ENCODE results near the gene DCUN1D2.
"Not testable (repeated sequence)": the region's sequence is repeated elsewhere in the genome, so short reads cannot be mapped to it uniquely, and the experiment has no call there.

The DCUN1D2 gene

DNA sequence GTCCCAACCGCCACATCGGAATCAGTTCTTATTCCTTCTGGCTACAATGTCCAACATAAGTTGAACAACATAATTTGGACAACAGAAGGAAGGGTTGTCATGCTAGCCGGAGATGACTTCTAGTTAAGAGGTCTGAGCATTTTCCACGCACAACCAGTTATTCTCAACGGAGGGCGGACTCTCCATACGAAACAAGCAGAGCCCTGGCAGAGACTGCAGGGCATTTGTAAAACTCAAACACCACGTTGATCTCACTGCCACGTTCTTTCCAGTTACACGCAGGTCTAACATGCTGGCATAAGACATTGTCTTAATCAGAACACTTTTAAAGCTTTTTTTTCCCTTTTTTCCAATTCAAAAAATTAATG lies 38.3 kb upstream of the DCUN1D2 start:
- FAIRE-seq (no peak), DNase-seq (ENCODE audit: insufficient read length, low spot score) (no peak)
- no peak for TF ChIP-seq CTCF (IDR thresholded peaks at IDR 0.05; ENCODE audit: insufficient read depth, missing control alignments)

DNA sequence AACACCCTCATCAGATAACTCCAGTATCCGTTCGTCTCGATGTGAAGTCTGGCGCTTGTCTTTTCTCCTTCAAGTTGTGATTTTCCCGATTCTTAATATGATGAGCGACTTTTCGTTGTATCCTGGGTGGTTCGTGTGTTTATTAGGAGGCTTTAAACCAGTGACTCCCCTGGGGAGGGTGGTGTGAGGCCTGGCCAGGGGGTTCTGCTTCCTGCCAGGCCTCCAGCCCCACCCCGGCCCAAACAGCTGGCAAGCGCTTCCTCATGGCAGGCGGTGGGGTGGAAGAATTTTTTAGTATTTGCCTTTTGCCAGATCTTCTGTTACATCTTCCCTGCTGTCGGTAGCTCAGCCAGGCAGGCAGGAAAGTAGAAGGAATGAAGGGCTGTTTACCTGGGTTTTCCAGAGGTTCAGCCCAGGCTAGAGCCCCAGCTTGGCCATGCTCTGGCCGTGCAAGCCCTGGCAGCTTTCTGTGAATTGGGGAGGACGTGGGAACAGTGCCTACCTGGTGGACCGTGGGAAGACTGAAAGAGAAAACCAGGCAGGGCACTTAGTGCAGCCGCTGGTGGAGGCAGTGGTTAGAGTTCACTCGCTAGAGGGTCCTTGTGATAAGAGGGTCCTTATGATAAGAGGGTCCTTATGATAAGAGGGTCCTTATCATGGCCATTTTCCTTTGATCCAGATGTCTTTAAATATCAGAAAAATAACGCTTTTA lies 37.7 kb upstream of the DCUN1D2 start:
- FAIRE-seq (no peak), DNase-seq (ENCODE audit: insufficient read length, low spot score) (no peak)
- TF ChIP-seq CTCF (IDR thresholded peaks at IDR 0.05; ENCODE audit: insufficient read depth, missing control alignments) = no peak

- DNase-seq (ENCODE audit: insufficient read length, low spot score) = no peak
- no peak for FAIRE-seq
- no peak for TF ChIP-seq CTCF (IDR thresholded peaks at IDR 0.05; ENCODE audit: insufficient read depth, missing control alignments)
Observed at GRCh38 chr13:113527272-113527958, 36.9 kb upstream of the DCUN1D2 start.

GRCh38 chr13:113526466-113527220 lies 36.1 kb upstream of the DCUN1D2 start:
- DNase-seq (ENCODE audit: insufficient read length, low spot score) = no peak
- FAIRE-seq = no peak
- no peak for TF ChIP-seq CTCF (IDR thresholded peaks at IDR 0.05; ENCODE audit: insufficient read depth, missing control alignments)

DNA sequence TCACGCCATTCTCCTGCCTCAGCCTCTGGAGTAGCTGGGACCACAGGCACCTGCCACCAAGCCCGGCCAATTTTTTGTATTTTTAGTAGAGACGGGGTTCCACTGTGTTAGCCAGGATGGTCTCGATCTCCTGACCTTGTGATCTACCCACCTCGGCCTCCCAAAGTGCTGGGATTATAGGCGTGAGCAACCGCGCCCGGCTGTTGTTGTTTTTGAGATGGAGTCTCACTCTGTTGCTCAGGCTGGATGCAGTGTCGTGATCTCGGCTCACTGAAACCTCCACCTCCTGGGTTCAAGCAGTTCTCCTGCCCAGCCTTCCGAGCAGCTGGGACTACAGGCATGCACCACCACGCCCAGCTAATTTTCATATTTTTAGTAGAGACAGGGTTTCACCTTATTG lies 31.9 kb upstream of the DCUN1D2 start:
- DNase-seq (ENCODE audit: insufficient read length, low spot score); FAIRE-seq: not testable (repeated sequence)

GRCh38 chr13:113520571-113520970 lies 30.1 kb upstream of the DCUN1D2 start:
- DNase-seq (ENCODE audit: insufficient read length, low spot score) (no peak), FAIRE-seq (no peak)
- no peak for TF ChIP-seq CTCF (IDR thresholded peaks at IDR 0.05; ENCODE audit: insufficient read depth, missing control alignments)

DNA sequence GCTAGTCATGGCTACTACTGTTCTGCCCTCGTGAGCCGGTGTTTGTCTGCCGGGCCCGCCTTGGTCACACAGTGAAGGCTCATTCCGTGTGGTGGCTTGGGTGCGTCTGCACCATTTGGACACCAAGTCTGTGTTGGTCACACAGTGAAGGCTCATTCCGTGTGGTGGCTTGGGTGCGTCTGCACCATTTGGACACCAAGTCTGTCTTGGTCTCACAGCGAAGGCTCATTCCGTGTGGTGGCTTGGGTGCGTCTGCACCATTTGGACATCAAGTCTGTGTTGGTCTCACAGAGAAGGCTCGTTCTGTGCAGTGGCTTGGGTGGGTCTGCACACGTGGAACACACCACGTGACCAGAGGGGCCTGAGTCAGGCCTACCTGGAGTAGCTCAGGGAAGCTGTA lies 29.0 kb upstream of the DCUN1D2 start:
- no peak for TF ChIP-seq CTCF (IDR thresholded peaks at IDR 0.05; ENCODE audit: insufficient read depth, missing control alignments)
- no peak for DNase-seq (ENCODE audit: insufficient read length, low spot score)
- no peak for FAIRE-seq
